HepG2 (cell line): ENCODE measurements around the gene CD248. TPM values are rescaled to one million over a fixed set of nuclear protein-coding genes. Genes with fewer than 3 reads are reported as not detected.
A peak's percentile ranks its signal among the peaks of the same experiment; 100 is the strongest.

ENCODE experiments used
- ARHGAP35 ChIP-seq: sonication (generic); formaldehyde crosslinking; IDR thresholded peaks from 2 replicates; pipeline ENCODE4 v1.9.0; 2022; ENCODE audit warnings: mild to moderate bottlenecking, inconsistent platforms, moderate library complexity, missing genetic modification reagents, borderline replicate concordance
- ATAD3A ChIP-seq: sonication (generic); formaldehyde crosslinking; IDR thresholded peaks from 2 replicates; pipeline ENCODE4 v1.4.0; 2020; ENCODE audit warnings: missing genetic modification reagents
- ATF6 ChIP-seq: sonication (generic); formaldehyde crosslinking; conservative IDR thresholded peaks from 2 replicates; pipeline ENCODE4 v1.4.0; 2020; ENCODE audit warnings: missing genetic modification reagents
- DNMT3B ChIP-seq: conservative IDR thresholded peaks from 2 replicates; pipeline ENCODE4 v1.6.1; 2016; ENCODE audit warnings: missing biosample characterization, control low read depth
- EED ChIP-seq: sonication (generic); formaldehyde crosslinking; IDR thresholded peaks from 2 replicates; pipeline ENCODE4 v1.5.0; 2020; ENCODE audit warnings: mild to moderate bottlenecking, missing genetic modification reagents
- EZH2 ChIP-seq: conservative IDR thresholded peaks from 2 replicates; pipeline ENCODE4 v1.6.1; 2012; ENCODE audit warnings: mild to moderate bottlenecking, low read depth, low read length, moderate library complexity
- GATA4 ChIP-seq: sonication (generic); IDR thresholded peaks from 2 replicates; pipeline ENCODE4 v1.6.1; 2016; ENCODE audit warnings: antibody characterized with exemption, low read depth, borderline replicate concordance
- HIC2 ChIP-seq: sonication (generic); formaldehyde crosslinking; IDR thresholded peaks from 2 replicates; pipeline ENCODE4 v1.9.0; 2022; ENCODE audit warnings: low read depth, missing genetic modification reagents
- KLF13 ChIP-seq: sonication (generic); formaldehyde crosslinking; IDR thresholded peaks from 2 replicates; pipeline ENCODE4 v1.4.0; 2020; ENCODE audit warnings: mild to moderate bottlenecking, missing genetic modification reagents
- MYNN ChIP-seq: sonication (generic); formaldehyde crosslinking; IDR thresholded peaks from 2 replicates; pipeline ENCODE4 v1.4.0; 2020; ENCODE audit warnings: mild to moderate bottlenecking, low read depth, missing genetic modification reagents
- MZF1 ChIP-seq: sonication (generic); formaldehyde crosslinking; IDR thresholded peaks from 2 replicates; pipeline ENCODE4 v1.8.1; 2023; ENCODE audit warnings: mild to moderate bottlenecking, missing genetic modification reagents, borderline replicate concordance
- NCOA1 ChIP-seq: sonication (generic); formaldehyde crosslinking; IDR thresholded peaks from 2 replicates; pipeline ENCODE4 v1.9.0; 2021; ENCODE audit warnings: missing genetic modification reagents
- NFIC ChIP-seq: IDR thresholded peaks from 2 replicates; pipeline ENCODE4 v1.6.1; 2012; ENCODE audit warnings: mild to moderate bottlenecking, low read length, inconsistent platforms
- NFYC ChIP-seq: IDR thresholded peaks from 2 replicates; pipeline ENCODE4 v1.6.1; 2016; ENCODE audit warnings: missing genetic modification reagents, missing compliant biosample characterization
- PCBP2 ChIP-seq: fragments of 200-400 bp; formaldehyde crosslinking; optimal IDR thresholded peaks from 2 replicates; pipeline ENCODE3; 2018; ENCODE audit warnings: low read length, low read depth; ENCODE audit not compliant: poor library complexity, severe bottlenecking
- REL ChIP-seq: sonication (generic); formaldehyde crosslinking; conservative IDR thresholded peaks from 2 replicates; pipeline ENCODE4 v1.8.0; 2022; ENCODE audit warnings: mild to moderate bottlenecking, missing genetic modification reagents, moderate library complexity
- RFXANK ChIP-seq: IDR thresholded peaks from 2 replicates; pipeline ENCODE4 v1.6.1; 2016
- RXRA ChIP-seq: sonication (generic); formaldehyde crosslinking; IDR thresholded peaks from 2 replicates; pipeline ENCODE4 v1.5.1; 2020; ENCODE audit warnings: missing genetic modification reagents
- SALL1 ChIP-seq: sonication (generic); formaldehyde crosslinking; IDR thresholded peaks from 2 replicates; pipeline ENCODE4 v1.8.0; 2022; ENCODE audit warnings: mild to moderate bottlenecking, missing genetic modification reagents
- SOX6 ChIP-seq, 2 experiments: fragments of 450-650 bp in 1 of 2; sonication (generic) in 1 of 2; formaldehyde crosslinking in 1 of 2; IDR thresholded peaks; 2 replicates each; pipeline versions ENCODE4 v1.4.0 to v1.6.1; 2017 to 2020; ENCODE audit warnings: antibody characterized with exemption in 1 of 2, mild to moderate bottlenecking in 1 of 2, missing genetic modification reagents in 1 of 2
- SP4 ChIP-seq: sonication (generic); formaldehyde crosslinking; IDR thresholded peaks from 2 replicates; pipeline ENCODE4 v1.8.1; 2023; ENCODE audit warnings: mild to moderate bottlenecking, missing genetic modification reagents
- ZFP1 ChIP-seq: IDR thresholded peaks from 2 replicates; pipeline ENCODE4 v1.6.1; 2016
- ZMYM3 ChIP-seq: sonication (generic); formaldehyde crosslinking; IDR thresholded peaks from 2 replicates; pipeline ENCODE4 v1.5.1; 2020; ENCODE audit warnings: mild to moderate bottlenecking, missing genetic modification reagents
- ZNF230 ChIP-seq: sonication (generic); formaldehyde crosslinking; IDR thresholded peaks from 2 replicates; pipeline ENCODE4 v1.4.0; 2020; ENCODE audit warnings: mild to moderate bottlenecking, missing genetic modification reagents
- ZNF263 ChIP-seq: sonication (generic); formaldehyde crosslinking; IDR thresholded peaks from 2 replicates; pipeline ENCODE4 v1.4.0; 2020; ENCODE audit warnings: missing genetic modification reagents
- ZNF333 ChIP-seq: sonication (generic); formaldehyde crosslinking; IDR thresholded peaks from 2 replicates; pipeline ENCODE4 v1.4.0; 2020; ENCODE audit warnings: mild to moderate bottlenecking, missing genetic modification reagents, borderline replicate concordance
- ZNF552 ChIP-seq: sonication (generic); formaldehyde crosslinking; IDR thresholded peaks from 2 replicates; pipeline ENCODE4 v1.9.0; 2022; ENCODE audit warnings: missing genetic modification reagents, mild to moderate bottlenecking, borderline replicate concordance
- ZNF672 ChIP-seq: sonication (generic); formaldehyde crosslinking; IDR thresholded peaks from 2 replicates; pipeline ENCODE4 v1.8.1; 2022; ENCODE audit warnings: missing genetic modification reagents
- ZNF883 ChIP-seq: sonication (generic); formaldehyde crosslinking; IDR thresholded peaks from 2 replicates; pipeline ENCODE4 v1.5.1; 2020; ENCODE audit warnings: mild to moderate bottlenecking, missing genetic modification reagents; ENCODE audit errors: not compliant biosample characterization
- polyA plus RNA-seq, 8 experiments: library from polyadenylated mRNA; depleted of rRNA in 3 of 8; stranded (reverse) in 7 of 8; unstranded in 1 of 8; fragments of >200 nt; fragmentation: Illumina TruSeq in 4 of 8; extraction: Trizol in 4 of 8; gene quantifications; 2 replicates each; pipeline versions ENCODE4 v1.2.1 to v1.2.3, GENCODE V29; 2011 to 2016; ENCODE audit warnings: low read depth in 4 of 8, missing spikeins in 1 of 8, mixed read lengths in 1 of 8; ENCODE audit not compliant: insufficient read depth in 1 of 8
- total RNA-seq, 5 experiments: library from RNA; depleted of rRNA; stranded (reverse); fragments of >200 nt; fragmentation: Illumina TruSeq; extraction: Trizol; gene quantifications; 2 replicates each; pipeline ENCODE4 v1.2.3, GENCODE V29; 2016; ENCODE audit warnings: low read depth in 1 of 5

The CD248 gene
- total and polyA plus RNA-seq, 2 of the 13 experiments (the other 11 are each of a cell fraction or from before 2014, with no cell fraction given): 0.25 to 0.35 TPM

- TF ChIP-seq ATF6 (CRISPR knock-in tag) (0 out of 2 replicates have a peak, but pooled peaks have one; percentile 39), SP4 (CRISPR knock-in tag) (peak; percentile 80), RXRA (peak; percentile 85), REL (no peak), ZNF333 (CRISPR knock-in tag) (no peak), NCOA1 (no peak), ZMYM3 (CRISPR knock-in tag) (peak; percentile 82; the same call in 1 of the 2 replicates), ZFP1 (CRISPR knock-in tag) (peak; percentile 82; the same call in 1 of the 2 replicates), ZNF263 (CRISPR knock-in tag) (no peak), HIC2 (CRISPR knock-in tag) (peak; percentile 75; the same call in 1 of the 2 replicates), RFXANK (CRISPR knock-in tag) (no peak), NFIC (no peak), SALL1 (peak; percentile 93), EED (CRISPR knock-in tag) (0 out of 2 replicates have a peak, but pooled peaks have one; percentile 1), DNMT3B (CRISPR knock-in tag) (no peak), NFYC (CRISPR knock-in tag) (peak; percentile 26; the same call in 1 of the 2 replicates), SOX6 (IDR thresholded peaks at IDR 0.05) (no peak), SOX6 (CRISPR knock-in tag; IDR thresholded peaks at IDR 0.05) (peak; percentile 67), PCBP2 (no peak), MYNN (CRISPR knock-in tag) (no peak), ATAD3A (CRISPR knock-in tag) (no peak), ARHGAP35 (no peak; the same call in 1 of the 2 replicates), GATA4 (peak; percentile 52; the same call in 1 of the 2 replicates), KLF13 (CRISPR knock-in tag) (no peak), ZNF883 (CRISPR knock-in tag) (peak; percentile 79), ZNF230 (no peak), MZF1 (CRISPR knock-in tag) (0 out of 2 replicates have a peak, but pooled peaks have one; percentile 36), ZNF672 (no peak), ZNF552 (peak; percentile 62; the same call in 1 of the 2 replicates), EZH2 (no peak)
Measured at GRCh38 chr11:66336234-66337102, 19.6 kb upstream of the CD248 start, which contains the start of gene RIN1 (continued).
